GM23248 (cell line): ENCODE results near the gene MAST3.

Experiments
- EZH2 ChIP-seq: fragments of 200-600 bp; sonication (generic); IDR thresholded peaks from 2 replicates; pipeline ENCODE4 v1.6.1; 2018; ENCODE audit warnings: antibody characterized with exemption, mild to moderate bottlenecking; ENCODE audit not compliant: insufficient read depth, poor library complexity, severe bottlenecking
- EZH2phosphoT487 ChIP-seq: fragments of 200-600 bp; sonication (generic); IDR thresholded peaks from 2 replicates; pipeline ENCODE4 v1.6.1; 2018; ENCODE audit warnings: antibody characterized with exemption, moderate library complexity, mild to moderate bottlenecking, low read depth; ENCODE audit not compliant: insufficient read depth

DNA sequence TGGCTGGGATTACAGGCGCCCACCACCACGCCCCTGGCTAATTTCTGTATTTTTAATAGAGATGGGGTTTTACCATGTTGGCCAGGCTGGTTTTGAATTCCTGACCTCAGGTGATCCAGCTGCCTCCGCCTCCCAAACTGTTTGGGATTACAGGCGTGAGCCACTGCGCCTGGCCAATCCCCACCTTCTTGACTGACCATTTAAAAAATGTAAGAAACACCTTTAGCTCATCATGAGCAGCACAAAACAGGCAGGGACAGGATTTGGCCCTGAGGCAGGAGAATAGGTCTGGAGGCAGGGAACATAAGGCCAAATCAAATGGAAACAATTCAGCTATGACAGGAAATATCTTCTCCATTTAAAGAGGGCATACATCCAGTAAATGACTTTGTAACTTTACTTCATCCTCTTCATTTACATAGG lies 94.1 kb downstream of the MAST3 start:
- TF ChIP-seq EZH2phosphoT487 (no peak), EZH2 (no peak)
